ENCODE data around the gene RCOR1.
"Not testable (repeated sequence)": the region's sequence is repeated elsewhere in the genome, so short reads cannot be mapped to it uniquely, and the experiment has no call there.

Gene RCOR1

DNA sequence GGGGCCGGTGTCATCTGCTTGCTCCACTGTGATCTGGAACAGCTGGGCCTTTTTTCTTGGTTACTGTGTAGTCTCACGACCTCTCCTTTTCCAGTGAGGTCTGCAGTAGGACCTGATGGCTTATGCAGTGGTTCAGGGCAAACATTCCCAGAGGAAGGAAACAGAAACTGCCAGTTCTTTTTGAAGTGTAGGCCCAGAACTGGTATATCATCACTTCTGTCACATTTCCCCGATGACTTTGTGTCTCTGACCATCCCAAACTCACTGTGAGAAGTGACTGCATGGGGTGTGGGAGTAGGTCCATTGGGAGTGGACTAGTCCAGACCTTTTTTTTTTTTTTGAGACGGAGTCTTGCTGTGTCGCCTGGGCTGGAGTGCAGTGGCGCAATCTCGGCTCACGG is 38.4 kb downstream of the RCOR1 start:
- DNase-seq = no peak

DNA sequence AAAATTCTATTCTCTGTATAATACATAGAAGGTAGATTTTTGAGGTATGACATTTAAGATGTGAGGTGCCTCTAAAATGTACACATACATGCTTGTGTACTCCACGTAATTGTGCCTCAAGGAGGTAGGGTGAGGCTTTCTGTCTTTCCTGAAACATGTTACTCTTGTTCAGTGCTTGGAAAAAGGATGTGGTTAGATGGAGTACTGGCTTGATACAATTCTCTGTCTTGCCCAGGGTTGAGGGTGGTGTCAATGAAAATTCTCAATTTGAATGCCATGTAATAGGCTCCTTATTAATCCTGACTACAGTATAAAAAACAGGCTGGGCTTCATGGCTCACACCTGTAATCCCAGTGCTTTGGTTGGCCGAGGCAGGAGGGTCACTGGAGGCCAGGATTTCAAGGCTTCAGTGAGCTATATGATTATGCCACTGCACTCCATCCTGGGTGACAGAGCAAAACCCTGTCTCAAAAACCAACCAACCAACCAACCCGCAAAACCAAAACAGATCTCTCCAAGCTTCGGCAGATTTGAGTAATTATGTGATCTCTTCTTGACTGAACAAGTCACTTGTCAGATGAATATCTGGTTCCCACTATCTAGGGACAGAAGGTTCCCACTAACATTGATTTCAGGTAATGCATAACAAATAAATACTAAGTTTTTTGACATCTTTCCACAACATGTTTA is 41.6 kb downstream of the RCOR1 start:
- no peak for DNase-seq

DNA sequence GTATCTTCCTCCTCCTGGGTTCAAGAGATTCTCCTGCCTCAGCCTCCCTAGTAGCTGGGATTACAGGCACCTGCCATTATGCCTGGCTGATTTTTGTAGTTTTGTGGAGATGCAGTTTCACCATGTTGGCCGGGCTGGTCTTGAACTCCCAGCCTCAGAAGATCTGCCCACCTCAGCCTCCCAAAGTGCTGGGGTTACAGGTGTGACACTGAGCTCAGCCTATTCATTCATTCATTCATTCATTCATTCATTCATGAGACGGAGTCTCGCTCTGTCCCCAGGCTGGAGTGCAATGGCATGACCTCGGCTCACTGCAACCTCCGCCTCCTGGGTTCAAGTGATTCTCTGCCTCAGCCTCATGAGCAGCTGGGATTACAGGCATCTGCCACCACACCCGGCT is 47.2 kb downstream of the RCOR1 start:
- not testable (repeated sequence) for DNase-seq

- DNase-seq = no peak
These were observed 52.1 kb downstream of the RCOR1 start for GRCh38 chr14:102644523-102644922.

DNA sequence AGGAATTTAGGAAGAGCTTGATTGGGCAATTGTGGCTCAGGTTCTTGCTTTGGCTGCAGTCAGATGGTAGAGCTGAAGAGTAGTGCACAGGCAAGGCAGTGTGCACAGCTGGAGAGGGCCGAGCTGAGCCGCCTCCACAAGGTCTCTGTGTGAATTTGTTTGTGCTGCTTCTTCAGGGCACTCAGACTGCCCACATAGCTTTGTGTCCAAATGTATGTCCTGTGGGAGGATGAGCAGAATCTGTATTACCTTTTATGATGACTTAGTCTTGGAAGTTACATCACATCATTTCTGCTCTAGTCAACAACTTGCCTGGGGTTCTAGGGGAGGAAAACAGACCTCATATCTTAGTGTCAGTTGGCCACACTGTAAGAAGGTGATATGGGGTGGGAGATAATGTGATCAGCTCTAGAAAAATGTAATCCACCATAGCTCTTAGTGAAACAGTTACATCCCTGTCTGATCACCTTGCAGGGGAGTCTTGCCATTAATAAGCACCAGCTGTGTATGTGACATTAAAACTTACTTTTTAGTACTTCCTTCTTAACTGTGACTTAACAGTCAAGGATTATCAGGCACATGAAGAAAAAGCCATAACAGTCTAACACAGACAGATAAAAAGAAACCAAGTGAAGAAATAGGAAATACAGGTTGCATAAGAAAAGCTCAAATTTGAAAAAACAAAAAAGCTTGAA is 53.4 kb downstream of the RCOR1 start:
- no peak for DNase-seq

- DNase-seq = peak in 1 of 2 experiments; percentile 57
These were observed 54.2 kb downstream of the RCOR1 start for GRCh38 chr14:102646615-102647014.

GRCh38 chr14:102652194-102652593 is 59.7 kb downstream of the RCOR1 start:
- DNase-seq = no peak

DNA sequence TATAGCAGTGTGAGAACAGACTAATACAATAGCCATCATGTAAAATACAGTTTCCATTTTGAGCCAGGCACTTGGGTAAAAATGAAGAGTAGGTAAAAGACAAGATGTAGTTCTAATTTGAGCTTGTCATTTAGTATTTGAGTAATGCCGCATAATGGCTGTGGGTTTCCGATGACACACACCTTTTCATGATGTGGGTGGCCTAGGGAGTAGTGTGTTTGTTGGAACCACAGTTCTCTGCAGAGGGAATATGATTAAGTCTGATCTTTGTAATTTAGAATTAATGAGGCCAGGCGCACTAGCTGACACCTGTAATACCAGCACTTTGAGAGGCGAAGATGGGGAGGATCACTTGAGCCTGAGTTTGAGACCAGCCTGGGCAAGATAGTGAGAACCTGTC is 61.8 kb downstream of the RCOR1 start:
- DNase-seq = no peak

DNA sequence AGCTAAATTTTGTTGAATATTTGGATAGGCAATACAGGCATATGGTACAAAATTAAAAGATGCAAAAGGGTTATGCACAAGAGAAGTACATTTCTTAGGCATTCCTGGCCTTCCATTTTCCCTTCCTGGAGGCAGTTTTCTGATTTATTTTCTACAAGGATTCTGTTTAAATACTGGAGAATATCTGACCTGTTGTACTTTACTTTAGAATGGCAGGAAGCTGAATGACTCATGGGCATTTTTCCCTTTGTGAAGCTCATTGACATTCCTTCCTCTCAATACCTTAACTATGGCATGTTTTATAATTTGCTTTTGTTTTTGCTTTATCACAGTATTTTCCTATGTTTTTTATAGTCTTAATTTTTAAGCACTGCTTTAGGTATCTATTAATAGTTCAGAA is 62.7 kb downstream of the RCOR1 start:
- no peak for DNase-seq

GRCh38 chr14:102659797-102660196 is 67.3 kb downstream of the RCOR1 start:
- no peak for DNase-seq

DNA sequence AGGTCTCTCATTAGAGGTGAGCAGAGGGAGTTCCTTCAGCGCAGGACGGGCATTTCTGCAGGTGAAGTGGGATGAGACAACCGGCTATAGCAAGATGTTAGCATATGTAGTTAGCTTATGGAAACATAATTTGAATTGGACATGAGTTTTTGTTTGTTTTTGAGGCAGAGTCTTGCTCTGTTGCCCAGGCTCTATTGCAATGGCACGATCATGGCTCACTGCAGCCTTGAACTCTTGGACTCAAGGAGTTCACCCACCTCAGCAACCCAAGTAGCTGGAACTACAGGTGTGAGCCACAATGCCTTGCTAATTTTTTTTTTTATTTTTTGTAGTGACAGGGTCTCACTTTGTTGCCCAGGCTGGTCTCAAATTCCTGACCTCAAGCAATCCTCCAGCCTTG is 69.2 kb downstream of the RCOR1 start:
- DNase-seq = peak in 1 of 2 experiments; percentile 18

- DNase-seq = no peak
These were observed 70.4 kb downstream of the RCOR1 start for GRCh38 chr14:102662636-102663430.

GRCh38 chr14:102663440-102663839 is 71.0 kb downstream of the RCOR1 start:
- DNase-seq = no peak

GRCh38 chr14:102665621-102666020 is 73.2 kb downstream of the RCOR1 start:
- peak; percentile 15 to 41 for DNase-seq

- no peak for DNase-seq
These were observed 74.2 kb downstream of the RCOR1 start for GRCh38 chr14:102666635-102667034.

- DNase-seq = no peak
These were observed 75.3 kb downstream of the RCOR1 start for GRCh38 chr14:102667703-102668102.

DNA sequence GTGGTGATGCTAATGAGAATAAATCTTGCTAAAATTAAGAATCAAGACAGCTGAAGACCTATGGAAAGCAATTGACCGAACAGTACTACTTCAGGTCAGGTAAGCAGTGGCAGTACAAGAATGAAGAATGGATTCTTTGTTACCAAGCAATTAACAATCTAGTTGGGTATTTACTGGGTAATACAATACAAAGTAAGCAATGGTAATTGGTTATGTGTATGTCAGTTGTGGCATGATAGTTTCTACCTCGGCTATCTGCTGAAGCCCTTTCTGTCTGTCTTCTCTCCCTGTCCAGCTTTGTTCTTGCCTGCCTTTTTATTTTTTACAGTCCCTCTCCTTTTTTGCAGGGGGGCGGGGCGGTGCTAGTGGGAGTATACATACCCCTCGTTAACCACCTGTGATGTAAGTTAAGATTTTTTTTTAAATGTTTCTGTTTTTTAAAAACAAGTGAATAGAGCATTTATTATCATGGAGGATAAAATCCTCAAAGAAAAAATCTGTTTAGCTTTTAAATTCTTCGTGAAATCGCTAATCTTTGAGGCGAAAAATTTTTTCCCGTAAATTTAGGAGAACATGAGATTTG is 75.9 kb downstream of the RCOR1 start:
- peak; percentile 85 to 91 for DNase-seq

GRCh38 chr14:102671410-102671809 is 79.0 kb downstream of the RCOR1 start:
- no peak for DNase-seq

DNA sequence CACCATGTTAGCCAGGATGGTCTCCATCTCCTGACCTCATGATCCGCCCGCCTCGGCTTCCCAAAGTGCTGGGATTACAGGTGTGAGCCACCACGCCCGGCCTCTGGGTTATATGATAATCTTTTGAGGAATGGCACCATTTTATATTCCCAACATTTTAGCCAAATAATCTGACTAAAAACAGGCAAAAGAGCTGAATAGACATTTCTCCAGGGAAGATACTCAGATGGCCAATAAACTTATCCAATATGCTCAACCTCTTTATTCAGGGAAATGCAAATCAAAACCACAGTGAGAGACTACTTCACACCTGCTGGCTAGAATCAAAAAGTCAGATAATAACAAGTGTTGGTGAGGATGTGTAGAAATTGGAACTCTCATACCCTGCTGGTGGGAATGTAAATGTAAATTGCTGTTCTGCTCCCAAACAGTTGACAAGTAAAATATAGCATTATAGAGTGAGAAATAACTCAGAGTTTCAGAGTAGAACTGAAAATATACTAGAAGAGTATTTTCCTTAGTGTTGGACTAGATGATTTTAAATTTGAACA is 80.0 kb downstream of the RCOR1 start:
- no peak for DNase-seq

DNA sequence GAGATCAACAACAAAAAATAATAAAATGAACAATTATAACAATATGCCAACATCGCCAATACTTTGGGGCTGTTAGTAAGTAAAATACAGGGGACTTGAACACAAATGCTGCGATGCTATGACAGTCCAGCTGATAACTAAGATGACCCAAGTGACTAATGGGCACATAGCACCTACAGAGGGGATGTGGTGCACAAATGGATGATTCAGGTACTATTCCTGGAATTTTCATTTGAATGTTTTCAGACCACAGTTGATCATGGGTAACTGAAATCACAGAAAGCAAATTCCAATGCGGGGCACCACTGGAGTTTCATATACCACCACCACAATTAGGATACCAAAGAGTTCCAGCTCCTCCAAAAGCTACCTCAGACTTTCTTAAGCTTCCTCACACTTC is 82.9 kb downstream of the RCOR1 start:
- DNase-seq = no peak

- DNase-seq = no peak
These were observed 85.9 kb downstream of the RCOR1 start for GRCh38 chr14:102678394-102678793.

- DNase-seq = peak in 1 of 2 experiments; percentile 66
These were observed 91.2 kb downstream of the RCOR1 start for GRCh38 chr14:102683399-102684297.

All from NCI-H526 (cell line).